H1 (cell line): Measurements from ENCODE around the gene NDUFA13. TPM values are rescaled to one million over a fixed set of nuclear protein-coding genes. Genes with fewer than 3 reads are reported as not detected.

ENCODE experiments used
- CTCF ChIA-PET: fragments of 300-600 bp; sonication (Branson Sonifier 250); formaldehyde crosslinking; loops from one replicate; lab custom pipeline; 2021; ENCODE audit not compliant: partially characterized antibody; lab: Charles Lee
- POLR2A ChIA-PET: fragments of 300-600 bp; sonication (Branson Sonifier 250); formaldehyde crosslinking; loops from one replicate; lab custom pipeline; 2021; ENCODE audit warnings: inconsistent platforms; ENCODE audit not compliant: partially characterized antibody; lab: Charles Lee
- DNase-seq, 2 experiments: peaks; one replicate each; pipeline versions ENCODE4 v3.0.0 to v3.0.0-alpha.2; 2010 to 2022; ENCODE audit warnings: low spot score in 2 of 2, low read depth in 1 of 2, mixed read lengths in 1 of 2
- FAIRE-seq: peaks from 2 replicates; lab custom pipeline; 2011; peaks lifted over from hg19 to GRCh38; lab: Jason Lieb, UNC
- H2AFZ ChIP-seq: 2 replicates; pipeline ENCODE4 v1.8.1; 2012; ENCODE audit warnings: low read length, inconsistent platforms
- H2AK5ac ChIP-seq: 2 replicates; pipeline ENCODE4 v1.6.1; 2013; ENCODE audit warnings: low read depth, low read length
- H2BK120ac ChIP-seq: replicated peaks from 2 replicates; pipeline ENCODE3; 2013; ENCODE audit warnings: low read depth, low read length, inconsistent platforms
- H2BK12ac ChIP-seq: 2 replicates; pipeline ENCODE4 v1.6.1; 2013; ENCODE audit warnings: low read depth, low read length
- H2BK15ac ChIP-seq: 2 replicates; pipeline ENCODE4 v1.6.1; 2013; ENCODE audit warnings: low read length
- H2BK20ac ChIP-seq: 2 replicates; pipeline ENCODE4 v1.6.1; 2013; ENCODE audit warnings: low read length
- H2BK5ac ChIP-seq: 2 replicates; pipeline ENCODE4 v1.6.1; 2013; ENCODE audit warnings: low read depth, low read length
- H3K14ac ChIP-seq: 2 replicates; pipeline ENCODE4 v1.6.1; 2013; ENCODE audit warnings: inconsistent platforms; ENCODE audit not compliant: insufficient read length
- H3K18ac ChIP-seq: 2 replicates; pipeline ENCODE4 v1.6.1; 2013; ENCODE audit warnings: low read length; ENCODE audit errors: extremely low read depth
- H3K23ac ChIP-seq: 2 replicates; pipeline ENCODE4 v1.6.1; 2013; ENCODE audit warnings: inconsistent platforms; ENCODE audit not compliant: insufficient read length
- H3K23me2 ChIP-seq: 2 replicates; pipeline ENCODE4 v1.6.1; 2013; ENCODE audit warnings: low read depth, low read length
- H3K27ac ChIP-seq: 2 replicates; pipeline ENCODE4 v1.6.1; 2011; ENCODE audit warnings: low read depth, low read length, inconsistent platforms
- H3K27me3 ChIP-seq, 4 experiments: replicated peaks in 1 of 4; 1 replicate in 1 of 4; 2 replicates in 3 of 4; pipeline versions ENCODE4 v1.6.1 to v1.8.1; 2011 to 2013; ENCODE audit warnings: low read length in 3 of 4, mild to moderate bottlenecking in 3 of 4, inconsistent platforms in 2 of 4, mixed read lengths in 2 of 4, moderate library complexity in 1 of 4; ENCODE audit not compliant: control insufficient read depth in 3 of 4, insufficient read depth in 3 of 4; ENCODE audit errors: extremely low read depth in 1 of 4
- H3K36me3 ChIP-seq, 4 experiments: 2 replicates each; pipeline versions ENCODE4 v1.6.1 to v1.8.1; 2011 to 2013; ENCODE audit warnings: mild to moderate bottlenecking in 4 of 4, low read length in 3 of 4, moderate library complexity in 2 of 4, control low read depth in 1 of 4, inconsistent platforms in 1 of 4; ENCODE audit not compliant: insufficient read depth in 4 of 4, control insufficient read depth in 2 of 4
- H3K4ac ChIP-seq: replicated peaks from 2 replicates; pipeline ENCODE3; 2013; ENCODE audit warnings: low read length, low read depth, mixed read lengths, inconsistent platforms; ENCODE audit not compliant: insufficient read length
- H3K4me1 ChIP-seq, 4 experiments: replicated peaks in 1 of 4; 1 replicate in 1 of 4; 2 replicates in 3 of 4; pipeline versions ENCODE4 v1.6.1 to v1.8.1; 2011 to 2013; ENCODE audit warnings: low read length in 3 of 4, inconsistent platforms in 2 of 4, mixed read lengths in 1 of 4; ENCODE audit not compliant: insufficient read depth in 4 of 4, control insufficient read depth in 3 of 4
- H3K4me2 ChIP-seq, 2 experiments: 2 replicates each; pipeline versions ENCODE4 v1.6.1 to v1.8.1; 2011 to 2013; ENCODE audit warnings: low read depth in 2 of 2, low read length in 2 of 2, control low read depth in 1 of 2, inconsistent platforms in 1 of 2, mild to moderate bottlenecking in 1 of 2; ENCODE audit not compliant: insufficient read depth in 1 of 2
- H3K4me3 ChIP-seq, 4 experiments: fragments of 200-600, 300-600 bp in 1 of 4; sonication (generic), shearing (Covaris generic), sonication (Bioruptor Twin) in 1 of 4; 2 replicates each; pipeline versions ENCODE4 v1.5.1 to v1.8.1; 2011 to 2016; ENCODE audit warnings: low read length in 4 of 4, low read depth in 3 of 4, control low read depth in 2 of 4, inconsistent platforms in 2 of 4, mild to moderate bottlenecking in 2 of 4, mixed read lengths in 1 of 4, moderate library complexity in 1 of 4; ENCODE audit not compliant: insufficient read depth in 2 of 4; ENCODE audit errors: extremely low read depth in 1 of 4
- H3K56ac ChIP-seq: replicated peaks from 2 replicates; pipeline ENCODE3; 2013; ENCODE audit warnings: low read depth, mild to moderate bottlenecking, mixed read lengths, low read length, inconsistent platforms; ENCODE audit not compliant: insufficient read length
- H3K79me1 ChIP-seq: 2 replicates; pipeline ENCODE4 v1.6.1; 2013; ENCODE audit warnings: low read depth, low read length, control low read depth
- H3K79me2 ChIP-seq, 2 experiments: 2 replicates each; pipeline versions ENCODE4 v1.6.1 to v1.8.1; 2012 to 2013; ENCODE audit warnings: low read length in 2 of 2, mild to moderate bottlenecking in 2 of 2, inconsistent platforms in 1 of 2; ENCODE audit not compliant: insufficient read depth in 2 of 2, control insufficient read depth in 1 of 2
- H3K9ac ChIP-seq, 4 experiments: replicated peaks in 1 of 4; 1 replicate in 1 of 4; 2 replicates in 3 of 4; pipeline versions ENCODE4 v1.6.1 to v1.8.1; 2011 to 2013; ENCODE audit warnings: low read depth in 3 of 4, low read length in 3 of 4, control low read depth in 2 of 4, mild to moderate bottlenecking in 2 of 4, moderate library complexity in 2 of 4, inconsistent platforms in 1 of 4; ENCODE audit errors: extremely low read depth in 1 of 4
- H3K9me3 ChIP-seq, 2 experiments: 2 replicates each; pipeline versions ENCODE4 v1.6.1 to v1.8.1; 2012 to 2013; ENCODE audit warnings: mild to moderate bottlenecking in 2 of 2, moderate library complexity in 2 of 2, control low read depth in 1 of 2, inconsistent platforms in 1 of 2, low read depth in 1 of 2, low read length in 1 of 2, mixed read lengths in 1 of 2; ENCODE audit not compliant: insufficient read depth in 2 of 2
- H4K20me1 ChIP-seq, 2 experiments: replicated peaks in 1 of 2; 2 replicates each; pipeline versions ENCODE3 to v1.8.1; 2011 to 2013; ENCODE audit warnings: inconsistent platforms in 2 of 2, low read length in 2 of 2, mild to moderate bottlenecking in 1 of 2; ENCODE audit not compliant: insufficient read depth in 2 of 2, control insufficient read depth in 1 of 2
- H4K5ac ChIP-seq: 2 replicates; pipeline ENCODE4 v1.6.1; 2013; ENCODE audit warnings: low read length, low read depth, mixed read lengths, inconsistent platforms; ENCODE audit not compliant: insufficient read length
- H4K8ac ChIP-seq: 2 replicates; pipeline ENCODE4 v1.8.0; 2013; ENCODE audit warnings: mild to moderate bottlenecking, moderate library complexity, low read length, inconsistent platforms; ENCODE audit not compliant: insufficient read depth; ENCODE audit errors: extremely low read depth
- H4K91ac ChIP-seq: replicated peaks from 2 replicates; pipeline ENCODE3; 2013; ENCODE audit warnings: low read length, mixed read lengths, inconsistent platforms; ENCODE audit not compliant: insufficient read length
- BRCA1 ChIP-seq: IDR thresholded peaks from 2 replicates; pipeline ENCODE4 v1.6.1; 2012; ENCODE audit warnings: low read depth, low read length, improper control_type of control experiment
- EZH2 ChIP-seq: fragments of 200-600 bp; sonication (generic); IDR thresholded peaks from 2 replicates; pipeline ENCODE4 v1.7.1; 2012; ENCODE audit warnings: low read depth, mild to moderate bottlenecking, moderate library complexity, low read length, inconsistent platforms; ENCODE audit not compliant: severe bottlenecking
- GTF2F1 ChIP-seq: IDR thresholded peaks from 2 replicates; pipeline ENCODE4 v1.6.1; 2012; ENCODE audit warnings: low read depth, low read length, improper control_type of control experiment, borderline replicate concordance
- JUN ChIP-seq: IDR thresholded peaks from 2 replicates; pipeline ENCODE4 v1.6.1; 2011; ENCODE audit warnings: low read depth, mild to moderate bottlenecking, improper control_type of control experiment, low read length
- KDM4A ChIP-seq: IDR thresholded peaks from one replicate; pipeline ENCODE4 v1.7.1; 2012; ENCODE audit warnings: low read depth, mild to moderate bottlenecking, moderate library complexity, low read length, inconsistent platforms; ENCODE audit not compliant: severe bottlenecking
- MAFK ChIP-seq: IDR thresholded peaks from 2 replicates; pipeline ENCODE4 v1.6.1; 2012; ENCODE audit warnings: low read depth, mild to moderate bottlenecking, improper control_type of control experiment, low read length
- NRF1 ChIP-seq: IDR thresholded peaks from 2 replicates; pipeline ENCODE4 v1.6.1; 2011; ENCODE audit warnings: mild to moderate bottlenecking, low read depth, low read length, improper control_type of control experiment
- POU5F1 ChIP-seq: IDR thresholded peaks from 2 replicates; pipeline ENCODE4 v1.6.1; 2011; ENCODE audit warnings: low read depth, mild to moderate bottlenecking, low read length, moderate library complexity
- SIRT6 ChIP-seq: IDR thresholded peaks from one replicate; pipeline ENCODE4 v1.7.1; 2012; ENCODE audit warnings: low read length, inconsistent platforms
- SP4 ChIP-seq: IDR thresholded peaks from 2 replicates; pipeline ENCODE4 v1.6.1; 2012; ENCODE audit warnings: low read length, inconsistent platforms
- YY1 ChIP-seq: IDR thresholded peaks from 2 replicates; pipeline ENCODE4 v1.6.1; 2011; ENCODE audit warnings: low read depth, mild to moderate bottlenecking, low read length
- WGBS, 2 experiments: shearing (Covaris generic) in 1 of 2; methylation state at CpG; one replicate each; pipeline versions ENCODE4 v1.1.6 to v1.1.7; 2013 to 2015; ENCODE audit warnings: low lambda C conversion rate in 2 of 2, mixed read lengths in 2 of 2, inconsistent platforms in 1 of 2, low coverage in 1 of 2, missing lambda C conversion rate in 1 of 2; ENCODE audit not compliant: insufficient replicate concordance in 2 of 2, insufficient coverage in 1 of 2, insufficient read length in 1 of 2; ENCODE audit errors: extremely low coverage in 1 of 2, missing lambda C conversion rate in 1 of 2; 5-methylcytosine and 5-hydroxymethylcytosine counted together
- polyA plus RNA-seq, 7 experiments: library from polyadenylated mRNA; depleted of rRNA in 3 of 7; stranded (reverse) in 5 of 7; unstranded in 2 of 7; fragments of >200 nt in 5 of 7; fragments of 200-250 nt in 2 of 7; gene quantifications; 1 replicate in 5 of 7; 2 replicates in 1 of 7; 4 replicates in 1 of 7; pipeline versions ENCODE4 v1.2.1 to v1.2.3, GENCODE V29; 2011 to 2013; ENCODE audit warnings: missing spikeins in 2 of 7, mixed read lengths in 2 of 7
- total RNA-seq: library from RNA; stranded (reverse); fragmentation: NEBNext Ultra II Directional; extraction: Animal tissue kit (Norgen Biotek cat#: 25700); gene quantifications from 2 replicates; pipeline ENCODE4 v1.2.1, GENCODE V29; 2021
- TF ChIP-seq, protein P1 (sequence below): IDR thresholded peaks from 2 replicates; pipeline ENCODE4 v1.6.1; 2012; ENCODE audit warnings: inconsistent platforms
- TF ChIP-seq, protein P2 (sequence below): IDR thresholded peaks from 2 replicates; pipeline ENCODE4 v1.6.1; 2012; ENCODE audit warnings: inconsistent platforms

The NDUFA13 gene
- total and polyA plus RNA-seq, 2 of the 8 experiments (the other 6 are each of a cell fraction or from before 2014, with no cell fraction given): 413 to 1,105 TPM

DNA sequence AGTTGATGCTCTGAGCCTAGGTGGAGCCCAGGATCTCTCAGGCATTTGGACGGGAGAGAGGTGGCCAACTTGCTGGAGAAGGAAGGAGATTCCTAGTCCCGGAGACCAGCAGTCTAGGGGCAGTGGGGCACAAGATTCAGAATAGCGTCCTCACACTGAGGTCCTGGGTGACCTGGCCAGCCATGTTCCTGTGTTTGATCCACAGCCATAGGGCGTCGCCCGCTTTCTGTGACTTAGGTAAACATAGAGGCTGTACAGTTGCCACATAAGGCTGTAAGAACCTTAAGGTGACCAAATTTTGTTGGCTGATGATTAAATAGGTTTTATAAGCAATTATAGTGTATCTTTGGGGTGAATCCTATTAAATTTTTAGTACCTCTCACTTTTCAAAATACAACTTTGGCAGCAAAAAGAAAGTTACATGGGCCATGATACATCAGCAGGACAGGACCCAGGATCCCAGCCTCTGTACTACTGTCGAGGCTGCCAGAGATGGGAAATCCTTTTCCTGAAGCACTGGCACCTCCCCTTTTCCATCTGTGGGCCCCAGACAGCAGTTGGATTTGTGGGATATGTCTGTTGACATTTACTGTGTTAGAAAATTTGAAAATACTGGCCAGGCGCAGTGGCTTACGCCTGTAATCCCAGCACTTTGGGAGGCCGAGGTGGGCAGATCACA lies 38.2 kb upstream of the NDUFA13 start:
- Histone ChIP-seq H2BK15ac (no peak overlapping the region), H2BK120ac (no peak overlapping the region), H3K4ac (no peak overlapping the region), H2BK20ac (no peak overlapping the region), H3K4me1 (peaks cover 12 to 23% (median 20%) of the 10 kb centered on the region in 4 experiments), H2AFZ (no peak overlapping the region), H3K23me2 (no peaks in the 10 kb centered on the region; the same call in 1 of the 2 replicates), H4K8ac (no peak overlapping the region), H3K27ac (no peak overlapping the region), H4K20me1 (peaks cover 30 to 51% of the 10 kb centered on the region in 2 experiments), H3K36me3 (peaks cover 0 to 3% (median under 1%) of the 10 kb centered on the region in 4 experiments; a peak in 3 of 8 replicates), H4K5ac (no peak overlapping the region), H2BK12ac (no peak overlapping the region), H2AK5ac (no peak overlapping the region), H3K14ac (no peak overlapping the region), H3K18ac (no peak overlapping the region), H3K9ac (no peak overlapping the region), H4K91ac (no peak overlapping the region), H3K27me3 (no peaks in the 10 kb centered on the region), H3K79me2 (peaks cover 6 to 92% of the 10 kb centered on the region in 2 experiments; a peak in 3 of 4 replicates), H3K4me2 (no peak overlapping the region), H3K79me1 (peaks cover 35% of the 10 kb centered on the region), H2BK5ac (no peak overlapping the region), H3K56ac (no peak overlapping the region), H3K4me3 (no peak overlapping the region), H3K23ac (no peak overlapping the region), H3K9me3 (no peaks in the 10 kb centered on the region)
- DNase-seq: no peak
- WGBS, 2 experiments: 92% methylated on average over 10 of the region's 10 CpGs; no CpG with 5 or more reads in 1 of the 2 experiments
- POLR2A ChIA-PET: interaction anchor here (1.7 kb wide), 1 partner anchor 12 kb away, joined by 4 read pairs; no protein-coding TSS in a partner anchor
- FAIRE-seq: no peak
- CTCF ChIA-PET: interaction anchor here (0.8 to 3.2 kb wide), 6 partner anchors 10 to 109 kb away, joined by 3 to 48 read pairs (median 3); no protein-coding TSS in a partner anchor
- no peak for TF ChIP-seq SIRT6
- TF ChIP-seq, protein P1, sequence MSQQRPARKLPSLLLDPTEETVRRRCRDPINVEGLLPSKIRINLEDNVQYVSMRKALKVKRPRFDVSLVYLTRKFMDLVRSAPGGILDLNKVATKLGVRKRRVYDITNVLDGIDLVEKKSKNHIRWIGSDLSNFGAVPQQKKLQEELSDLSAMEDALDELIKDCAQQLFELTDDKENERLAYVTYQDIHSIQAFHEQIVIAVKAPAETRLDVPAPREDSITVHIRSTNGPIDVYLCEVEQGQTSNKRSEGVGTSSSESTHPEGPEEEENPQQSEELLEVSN: no peak
- TF ChIP-seq KDM4A: no peak
- TF ChIP-seq, protein P2, sequence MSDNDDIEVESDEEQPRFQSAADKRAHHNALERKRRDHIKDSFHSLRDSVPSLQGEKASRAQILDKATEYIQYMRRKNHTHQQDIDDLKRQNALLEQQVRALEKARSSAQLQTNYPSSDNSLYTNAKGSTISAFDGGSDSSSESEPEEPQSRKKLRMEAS: no peak
- TF ChIP-seq BRCA1: no peak
- TF ChIP-seq SP4: no peak
- no peak for TF ChIP-seq YY1
- TF ChIP-seq POU5F1: no peak
- no peak for TF ChIP-seq GTF2F1
- TF ChIP-seq EZH2: no peak
- no peak for TF ChIP-seq MAFK
- no peak for TF ChIP-seq NRF1
- no peak for TF ChIP-seq JUN
